ENCODE data around the gene DDAH1.

Gene DDAH1

GRCh38 chr1:85297538-85297854 lies 167.5 kb downstream of the DDAH1 start:
- no peaks in the 10 kb centered on the region for H3K79me1 ChIP-seq (ENCODE audit: low read length)
- no peak overlapping the region for H3K4me2 ChIP-seq (ENCODE audit: low read length)
- no peaks in the 10 kb centered on the region for H3K27me3 ChIP-seq (ENCODE audit: insufficient read depth, low read length)
- H4K8ac ChIP-seq (ENCODE audit: low read depth, low read length): no peak overlapping the region
- no peak overlapping the region for H3K4me3 ChIP-seq (ENCODE audit: low read depth, low read length)
- H2BK12ac ChIP-seq (ENCODE audit: low read length): no peak overlapping the region
- no peaks in the 10 kb centered on the region for H3K36me3 ChIP-seq (ENCODE audit: control insufficient read depth in 1 of 2, insufficient read depth in 2 of 2, low read length in 2 of 2)
- DNase-seq: no peak
- H4K91ac ChIP-seq (ENCODE audit: low read depth, low read length): no peak overlapping the region
- H4K12ac ChIP-seq (ENCODE audit: low read depth, low read length): no peak overlapping the region
- no peak overlapping the region for H2AK5ac ChIP-seq (ENCODE audit: low read length)
- H3K4ac ChIP-seq (ENCODE audit: low read depth, low read length): no peak overlapping the region
- H3K27ac ChIP-seq (ENCODE audit: low read depth, low read length): no peak overlapping the region
- no CpG with 5 or more reads among the region's 1 CpG for WGBS (ENCODE audit: extremely low coverage, insufficient coverage, insufficient read length)
- H2AFZ ChIP-seq (ENCODE audit: insufficient read depth, low read length, poor library complexity): no peak overlapping the region
- no peak overlapping the region for H2BK120ac ChIP-seq (ENCODE audit: insufficient read depth, low read length, poor library complexity)
- H3K9me3 ChIP-seq (ENCODE audit: insufficient read depth, low read depth, low read length): no peaks in the 10 kb centered on the region
- no peaks in the 10 kb centered on the region for H3K4me1 ChIP-seq (ENCODE audit: control insufficient read depth in 1 of 2, insufficient read depth in 2 of 2, low read length in 2 of 2)
- no peak overlapping the region for H3K23ac ChIP-seq (ENCODE audit: low read length)
- H3K14ac ChIP-seq (ENCODE audit: low read length): no peak overlapping the region
- no peak overlapping the region for H2BK5ac ChIP-seq (ENCODE audit: low read depth, low read length, poor library complexity)
- H3K18ac ChIP-seq (ENCODE audit: low read length): no peak overlapping the region
- no peaks in the 10 kb centered on the region for H3K79me2 ChIP-seq (ENCODE audit: control insufficient read depth, insufficient read depth, low read length, poor library complexity)
- H3K9ac ChIP-seq (ENCODE audit: low read length): no peak overlapping the region

GRCh38 chr1:85296980-85297379 lies 168.0 kb downstream of the DDAH1 start:
- no peak overlapping the region for H3K14ac ChIP-seq (ENCODE audit: low read length)

GRCh38 chr1:85295654-85296053 lies 169.3 kb downstream of the DDAH1 start:
- H3K36me3 ChIP-seq (ENCODE audit: control insufficient read depth in 1 of 2, insufficient read depth in 2 of 2, low read length in 2 of 2): no peaks in the 10 kb centered on the region
- no peak overlapping the region for H4K12ac ChIP-seq (ENCODE audit: low read depth, low read length)
- H2BK120ac ChIP-seq (ENCODE audit: insufficient read depth, low read length, poor library complexity): no peak overlapping the region
- no peak overlapping the region for H3K14ac ChIP-seq (ENCODE audit: low read length)
- no peak overlapping the region for H3K4ac ChIP-seq (ENCODE audit: low read depth, low read length)
- no peak overlapping the region for H4K8ac ChIP-seq (ENCODE audit: low read depth, low read length)
- H3K27me3 ChIP-seq (ENCODE audit: insufficient read depth, low read length): no peaks in the 10 kb centered on the region
- no peaks in the 10 kb centered on the region for H3K79me2 ChIP-seq (ENCODE audit: control insufficient read depth, insufficient read depth, low read length, poor library complexity)
- H2AK5ac ChIP-seq (ENCODE audit: low read length): no peak overlapping the region
- H3K9me3 ChIP-seq (ENCODE audit: insufficient read depth, low read depth, low read length): no peaks in the 10 kb centered on the region
- no peak overlapping the region for H3K4me3 ChIP-seq (ENCODE audit: low read depth, low read length)
- H3K79me1 ChIP-seq (ENCODE audit: low read length): no peaks in the 10 kb centered on the region
- no peak overlapping the region for H3K9ac ChIP-seq (ENCODE audit: low read length)
- H4K91ac ChIP-seq (ENCODE audit: low read depth, low read length): no peak overlapping the region
- H3K23ac ChIP-seq (ENCODE audit: low read length): no peak overlapping the region
- H3K4me1 ChIP-seq (ENCODE audit: control insufficient read depth in 1 of 2, insufficient read depth in 2 of 2, low read length in 2 of 2): no peaks in the 10 kb centered on the region
- no peak overlapping the region for H3K18ac ChIP-seq (ENCODE audit: low read length)
- no peak overlapping the region for H2BK12ac ChIP-seq (ENCODE audit: low read length)
- H2BK5ac ChIP-seq (ENCODE audit: low read depth, low read length, poor library complexity): no peak overlapping the region
- no peak for DNase-seq
- H2AFZ ChIP-seq (ENCODE audit: insufficient read depth, low read length, poor library complexity): no peak overlapping the region
- WGBS (ENCODE audit: extremely low coverage, insufficient coverage, insufficient read length): no CpG with 5 or more reads among the region's 4 CpGs
- no peak overlapping the region for H3K27ac ChIP-seq (ENCODE audit: low read depth, low read length)
- H3K4me2 ChIP-seq (ENCODE audit: low read length): no peak overlapping the region

More at GRCh38 chr1:85296980-85297379, 168.0 kb downstream of the DDAH1 start:
- Histone ChIP-seq H3K23ac (ENCODE audit: low read length) (no peak overlapping the region), H3K27ac (ENCODE audit: low read depth, low read length) (no peak overlapping the region), H4K12ac (ENCODE audit: low read depth, low read length) (no peak overlapping the region), H4K8ac (ENCODE audit: low read depth, low read length) (no peak overlapping the region), H3K79me2 (ENCODE audit: control insufficient read depth, insufficient read depth, low read length, poor library complexity) (no peaks in the 10 kb centered on the region), H3K18ac (ENCODE audit: low read length) (no peak overlapping the region), H2AFZ (ENCODE audit: insufficient read depth, low read length, poor library complexity) (no peak overlapping the region), H2BK120ac (ENCODE audit: insufficient read depth, low read length, poor library complexity) (no peak overlapping the region), H4K91ac (ENCODE audit: low read depth, low read length) (no peak overlapping the region), H3K27me3 (ENCODE audit: insufficient read depth, low read length) (no peaks in the 10 kb centered on the region), H3K36me3 (ENCODE audit: control insufficient read depth in 1 of 2, insufficient read depth in 2 of 2, low read length in 2 of 2) (no peaks in the 10 kb centered on the region), H3K4me1 (ENCODE audit: control insufficient read depth in 1 of 2, insufficient read depth in 2 of 2, low read length in 2 of 2) (no peaks in the 10 kb centered on the region), H3K79me1 (ENCODE audit: low read length) (no peaks in the 10 kb centered on the region), H2BK12ac (ENCODE audit: low read length) (no peak overlapping the region), H2BK5ac (ENCODE audit: low read depth, low read length, poor library complexity) (no peak overlapping the region), H2AK5ac (ENCODE audit: low read length) (no peak overlapping the region), H3K9me3 (ENCODE audit: insufficient read depth, low read depth, low read length) (no peaks in the 10 kb centered on the region), H3K4me2 (ENCODE audit: low read length) (no peak overlapping the region), H3K4ac (ENCODE audit: low read depth, low read length) (no peak overlapping the region), H3K4me3 (ENCODE audit: low read depth, low read length) (no peak overlapping the region), H3K9ac (ENCODE audit: low read length) (no peak overlapping the region)
- WGBS (ENCODE audit: extremely low coverage, insufficient coverage, insufficient read length): no CpG with 5 or more reads among the region's 1 CpG
- DNase-seq: no peak

DNA sequence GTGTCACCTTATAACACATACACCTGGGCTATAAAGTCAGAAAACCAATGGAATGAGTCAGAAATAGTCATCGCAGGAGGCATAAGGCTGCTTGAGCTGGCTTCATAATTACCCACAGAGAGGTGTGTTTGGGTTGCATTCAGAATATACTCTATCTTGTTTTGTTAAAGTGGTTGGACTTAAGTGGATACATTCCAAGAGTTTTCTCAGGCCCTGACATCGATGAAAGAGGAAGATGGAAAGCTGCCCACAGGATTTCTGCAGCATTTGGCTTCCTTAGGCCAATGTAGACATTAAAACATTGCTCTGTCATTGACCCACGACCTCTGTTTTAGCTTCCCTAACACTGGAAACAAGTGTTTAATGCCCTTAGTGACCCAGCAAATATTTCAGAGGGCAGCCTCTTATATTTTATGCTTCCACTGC lies 169.9 kb downstream of the DDAH1 start:
- Histone ChIP-seq H4K12ac (ENCODE audit: low read depth, low read length) (no peak overlapping the region), H3K9ac (ENCODE audit: low read length) (no peak overlapping the region), H3K27me3 (ENCODE audit: insufficient read depth, low read length) (peaks cover 2% of the 10 kb centered on the region), H4K91ac (ENCODE audit: low read depth, low read length) (no peak overlapping the region), H2AFZ (ENCODE audit: insufficient read depth, low read length, poor library complexity) (no peak overlapping the region), H3K14ac (ENCODE audit: low read length) (no peak overlapping the region), H3K23ac (ENCODE audit: low read length) (no peak overlapping the region), H2BK12ac (ENCODE audit: low read length) (no peak overlapping the region), H3K4me2 (ENCODE audit: low read length) (no peak overlapping the region), H3K4me3 (ENCODE audit: low read depth, low read length) (no peak overlapping the region), H3K18ac (ENCODE audit: low read length) (no peak overlapping the region), H3K9me3 (ENCODE audit: insufficient read depth, low read depth, low read length) (no peaks in the 10 kb centered on the region), H3K36me3 (ENCODE audit: control insufficient read depth in 1 of 2, insufficient read depth in 2 of 2, low read length in 2 of 2) (no peaks in the 10 kb centered on the region), H3K79me1 (ENCODE audit: low read length) (no peaks in the 10 kb centered on the region), H4K8ac (ENCODE audit: low read depth, low read length) (no peak overlapping the region), H3K27ac (ENCODE audit: low read depth, low read length) (no peak overlapping the region), H3K79me2 (ENCODE audit: control insufficient read depth, insufficient read depth, low read length, poor library complexity) (no peaks in the 10 kb centered on the region), H2AK5ac (ENCODE audit: low read length) (no peak overlapping the region), H3K4me1 (ENCODE audit: control insufficient read depth in 1 of 2, insufficient read depth in 2 of 2, low read length in 2 of 2) (no peaks in the 10 kb centered on the region), H3K4ac (ENCODE audit: low read depth, low read length) (no peak overlapping the region), H2BK5ac (ENCODE audit: low read depth, low read length, poor library complexity) (no peak overlapping the region), H2BK120ac (ENCODE audit: insufficient read depth, low read length, poor library complexity) (no peak overlapping the region)
- DNase-seq: no peak
- no CpG with 5 or more reads among the region's 3 CpGs for WGBS (ENCODE audit: extremely low coverage, insufficient coverage, insufficient read length)

All from trophoblast cell (in vitro differentiated cells and primary cell).